ENCODE data around the gene OR4D11.

- TF ChIP-seq CTCF (conservative IDR thresholded peaks at IDR 0.05; ENCODE audit: low read length) (no peak), EZH2phosphoT487 (IDR thresholded peaks at IDR 0.05; ENCODE audit: borderline replicate concordance) (no peak)
Observed at GRCh38 chr11:59545179-59546020, 42.0 kb downstream of the OR4D11 start.
